Activated T-cell treated with anti-CD3 and anti-CD28 coated beads, Interleukin-2, amount 50 U/mL, for 24 hours (primary cell): Measurements from ENCODE around the gene DHCR24.

Experiments used
- DNase-seq: peaks from one replicate; pipeline ENCODE4 v3.0.0-alpha.2; 2020
- H3K27ac Mint-ChIP-seq: 2 replicates; pipeline ENCODE4 v1.8.0; 2020; ENCODE audit warnings: mild to moderate bottlenecking, mixed read lengths
- H3K27me3 Mint-ChIP-seq: 2 replicates; pipeline ENCODE4 v1.8.0; 2020; ENCODE audit warnings: mixed read lengths
- H3K36me3 Mint-ChIP-seq: 2 replicates; pipeline ENCODE4 v1.8.0; 2020; ENCODE audit warnings: low read depth, mixed read lengths
- H3K4me1 Mint-ChIP-seq: 2 replicates; pipeline ENCODE4 v1.8.0; 2020; ENCODE audit warnings: low read depth, mixed read lengths
- H3K4me3 Mint-ChIP-seq: 2 replicates; pipeline ENCODE4 v1.8.0; 2020; ENCODE audit warnings: mild to moderate bottlenecking, moderate library complexity, mixed read lengths
- H3K9me3 Mint-ChIP-seq: 2 replicates; pipeline ENCODE4 v1.8.0; 2020; ENCODE audit warnings: mixed read lengths

Gene DHCR24

GRCh38 chr1:54849219-54850068 is 37.6 kb downstream of the DHCR24 start:
- Mint-ChIP-seq H3K36me3 (peaks cover 68% of the 10 kb centered on the region), H3K4me3 (no peak overlapping the region), H3K27me3 (no peaks in the 10 kb centered on the region), H3K4me1 (no peaks in the 10 kb centered on the region), H3K27ac (no peak overlapping the region), H3K9me3 (no peaks in the 10 kb centered on the region)
- DNase-seq, result no peak

DNA sequence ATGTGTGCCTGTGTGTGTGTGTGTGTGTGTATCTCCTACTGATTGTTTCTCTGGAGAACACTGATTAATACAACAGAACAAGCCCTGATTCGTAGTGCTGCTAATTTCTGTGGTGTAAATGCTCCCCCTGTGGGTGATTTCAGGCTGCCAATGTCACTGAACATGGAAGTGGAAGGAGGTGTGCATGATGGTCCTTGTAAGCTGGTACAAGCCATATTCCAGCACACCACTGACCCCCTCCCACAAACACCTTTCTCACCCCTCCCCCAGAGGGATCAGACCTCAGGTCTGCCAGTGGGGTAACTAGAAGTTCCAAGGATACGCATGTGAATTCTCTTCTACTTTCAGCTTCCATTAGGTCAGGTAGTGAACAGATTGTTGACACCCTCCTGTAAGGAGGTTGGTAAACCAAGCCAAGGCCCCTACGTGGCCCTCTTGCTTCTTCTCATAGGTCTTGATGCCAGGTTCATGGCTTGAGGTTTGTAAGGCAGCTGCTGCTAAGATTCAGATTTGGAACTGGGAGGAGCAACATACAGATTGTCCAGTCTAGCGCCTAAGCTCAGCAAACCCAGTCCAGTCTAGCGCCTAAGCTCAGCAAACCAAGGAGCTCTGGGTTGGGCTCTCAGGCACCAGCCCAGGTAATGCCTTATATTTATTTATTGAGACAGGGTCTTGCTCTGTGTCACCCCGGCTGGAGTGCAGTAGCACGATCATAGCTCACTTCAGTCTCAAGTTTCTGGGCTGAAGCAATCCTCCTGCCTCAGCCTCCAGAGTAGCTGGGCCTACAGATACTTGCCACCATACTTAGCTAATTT is 38.7 kb downstream of the DHCR24 start:
- H3K27me3 Mint-ChIP-seq, result no peaks in the 10 kb centered on the region
- H3K4me1 Mint-ChIP-seq, result no peaks in the 10 kb centered on the region
- no peak for DNase-seq
- H3K9me3 Mint-ChIP-seq, result no peaks in the 10 kb centered on the region
- no peak overlapping the region for H3K4me3 Mint-ChIP-seq
- H3K27ac Mint-ChIP-seq, result no peak overlapping the region
- peaks cover 57% of the 10 kb centered on the region for H3K36me3 Mint-ChIP-seq

- H3K4me1 Mint-ChIP-seq, result no peaks in the 10 kb centered on the region
- H3K9me3 Mint-ChIP-seq, result no peaks in the 10 kb centered on the region
- H3K4me3 Mint-ChIP-seq, result no peak overlapping the region
- no peak for DNase-seq
- no peaks in the 10 kb centered on the region for H3K27me3 Mint-ChIP-seq
- peaks cover 42% of the 10 kb centered on the region for H3K36me3 Mint-ChIP-seq
- no peak overlapping the region for H3K27ac Mint-ChIP-seq
Observed at GRCh38 chr1:54846716-54847284, 40.2 kb downstream of the DHCR24 start.

GRCh38 chr1:54846301-54846700 is 40.7 kb downstream of the DHCR24 start:
- Mint-ChIP-seq H3K9me3 (no peaks in the 10 kb centered on the region), H3K4me1 (no peaks in the 10 kb centered on the region), H3K36me3 (peaks cover 37% of the 10 kb centered on the region), H3K27me3 (no peaks in the 10 kb centered on the region), H3K27ac (no peak overlapping the region), H3K4me3 (no peak overlapping the region)
- DNase-seq, result no peak

GRCh38 chr1:54845772-54846171 is 41.2 kb downstream of the DHCR24 start:
- Mint-ChIP-seq H3K27me3 (no peaks in the 10 kb centered on the region), H3K36me3 (peaks cover 32% of the 10 kb centered on the region), H3K27ac (no peak overlapping the region), H3K4me3 (no peak overlapping the region), H3K4me1 (no peaks in the 10 kb centered on the region), H3K9me3 (no peaks in the 10 kb centered on the region)
- DNase-seq, result no peak

- Mint-ChIP-seq H3K9me3 (no peaks in the 10 kb centered on the region), H3K27me3 (no peaks in the 10 kb centered on the region), H3K4me3 (no peak overlapping the region), H3K36me3 (peaks cover 20% of the 10 kb centered on the region), H3K27ac (no peak overlapping the region), H3K4me1 (no peaks in the 10 kb centered on the region)
- DNase-seq, result no peak
Observed at GRCh38 chr1:54844564-54844963, 42.4 kb downstream of the DHCR24 start.

GRCh38 chr1:54843449-54843848 is 43.5 kb downstream of the DHCR24 start:
- H3K27ac Mint-ChIP-seq, result no peak overlapping the region
- no peak overlapping the region for H3K4me3 Mint-ChIP-seq
- H3K9me3 Mint-ChIP-seq, result no peaks in the 10 kb centered on the region
- no peaks in the 10 kb centered on the region for H3K4me1 Mint-ChIP-seq
- H3K27me3 Mint-ChIP-seq, result no peaks in the 10 kb centered on the region
- peaks cover 8% of the 10 kb centered on the region for H3K36me3 Mint-ChIP-seq
- DNase-seq, result no peak

DNA sequence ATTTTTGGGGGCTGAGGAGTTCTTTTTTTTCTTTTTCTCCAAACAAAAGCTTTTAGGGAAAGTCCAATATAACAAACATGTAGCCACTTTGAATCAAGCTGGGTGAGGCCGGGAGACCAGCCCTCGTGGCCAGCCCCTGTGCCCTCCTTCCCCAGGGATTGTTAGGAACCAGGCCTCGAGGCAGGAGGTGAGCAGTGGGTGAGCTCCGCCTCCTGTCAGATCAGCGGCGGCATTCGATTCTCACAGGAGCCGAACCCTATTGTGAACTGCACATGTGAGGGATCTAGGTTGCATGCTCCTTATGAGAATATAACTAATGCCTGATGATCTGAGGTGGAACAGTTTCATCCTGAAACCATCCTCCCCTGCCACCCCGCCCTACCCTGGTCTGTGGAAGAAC is 44.0 kb downstream of the DHCR24 start:
- Mint-ChIP-seq H3K4me1 (no peaks in the 10 kb centered on the region), H3K4me3 (no peak overlapping the region), H3K36me3 (peaks cover 4% of the 10 kb centered on the region), H3K27me3 (no peaks in the 10 kb centered on the region), H3K27ac (no peak overlapping the region), H3K9me3 (no peaks in the 10 kb centered on the region)
- no peak for DNase-seq

DNA sequence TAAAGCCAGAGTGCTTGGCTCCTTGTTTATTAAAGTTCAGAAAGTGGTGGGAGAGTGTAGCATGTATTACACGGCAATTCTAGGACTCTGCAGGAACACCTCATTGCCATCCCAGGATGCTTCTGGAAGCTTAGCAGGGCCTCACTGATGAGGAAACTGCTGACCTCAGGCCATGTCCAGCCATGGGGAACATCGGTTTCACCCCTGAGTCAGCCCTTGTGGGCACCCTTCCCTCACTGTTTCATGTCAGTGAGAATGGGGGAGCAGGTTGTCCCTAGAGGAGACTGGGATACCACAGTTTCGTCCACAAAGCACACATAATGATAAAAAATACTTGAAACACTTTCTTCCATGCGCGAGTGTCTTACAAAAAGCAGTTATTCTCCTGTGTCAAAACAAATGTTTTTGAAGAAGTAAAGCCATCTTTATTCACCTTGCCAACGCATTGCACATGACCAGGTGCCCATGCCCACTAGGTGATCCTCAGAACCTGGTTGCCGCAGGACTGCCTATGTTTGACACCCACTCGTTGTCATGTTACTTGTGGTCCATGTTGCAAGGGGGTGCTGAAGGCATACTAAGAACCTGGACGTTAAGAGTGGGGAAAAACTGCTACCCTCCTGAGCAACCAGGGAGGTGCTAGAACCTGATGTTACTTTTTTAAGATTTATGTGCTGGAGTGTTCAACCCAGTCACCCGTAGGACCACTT is 44.6 kb downstream of the DHCR24 start:
- Mint-ChIP-seq H3K9me3 (no peaks in the 10 kb centered on the region), H3K4me1 (no peaks in the 10 kb centered on the region), H3K4me3 (no peak overlapping the region), H3K27me3 (no peaks in the 10 kb centered on the region), H3K36me3 (peaks cover 3% of the 10 kb centered on the region), H3K27ac (no peak overlapping the region)
- DNase-seq, result no peak

- Mint-ChIP-seq H3K9me3 (no peaks in the 10 kb centered on the region), H3K36me3 (no peaks in the 10 kb centered on the region), H3K27ac (no peak overlapping the region), H3K4me1 (no peaks in the 10 kb centered on the region), H3K4me3 (no peak overlapping the region), H3K27me3 (no peaks in the 10 kb centered on the region)
- no peak for DNase-seq
Observed at GRCh38 chr1:54839824-54840223, 47.2 kb downstream of the DHCR24 start.

DNA sequence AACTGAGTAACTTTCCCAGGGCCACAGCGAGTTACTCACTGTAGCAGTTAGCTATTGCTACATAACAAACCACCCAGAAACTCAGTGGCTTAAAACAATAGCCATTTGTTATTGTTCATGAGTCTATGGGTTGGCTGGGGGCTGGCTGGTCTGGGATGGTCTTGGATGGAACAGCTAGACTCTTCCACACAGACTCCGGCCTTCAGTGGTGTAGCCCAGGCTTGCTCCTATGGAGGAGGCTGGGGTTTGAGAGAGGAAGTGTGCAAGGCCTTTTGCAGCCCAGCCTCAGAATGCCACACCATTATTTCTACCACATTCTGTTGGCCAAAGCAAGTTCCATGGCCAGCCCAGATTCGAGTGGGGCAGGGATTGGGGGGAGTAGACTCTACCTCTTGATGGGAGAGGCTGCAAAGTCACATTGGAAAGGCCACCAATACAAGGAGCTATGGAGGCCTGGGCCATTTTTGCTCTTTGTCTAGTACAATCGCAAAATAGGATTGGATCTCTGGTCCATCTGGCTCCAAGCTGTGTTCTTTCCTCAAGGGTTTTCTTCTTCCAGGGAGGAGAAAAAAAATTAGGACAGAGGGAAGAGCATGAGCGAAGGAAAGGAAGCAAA is 48.3 kb downstream of the DHCR24 start:
- no peaks in the 10 kb centered on the region for H3K27me3 Mint-ChIP-seq
- no peaks in the 10 kb centered on the region for H3K9me3 Mint-ChIP-seq
- H3K36me3 Mint-ChIP-seq, result no peaks in the 10 kb centered on the region
- no peak overlapping the region for H3K27ac Mint-ChIP-seq
- H3K4me3 Mint-ChIP-seq, result no peak overlapping the region
- H3K4me1 Mint-ChIP-seq, result no peaks in the 10 kb centered on the region
- no peak for DNase-seq

GRCh38 chr1:54837002-54837853 is 49.8 kb downstream of the DHCR24 start:
- H3K4me3 Mint-ChIP-seq, result no peak overlapping the region
- no peak for DNase-seq
- H3K36me3 Mint-ChIP-seq, result no peaks in the 10 kb centered on the region
- H3K9me3 Mint-ChIP-seq, result no peaks in the 10 kb centered on the region
- no peaks in the 10 kb centered on the region for H3K4me1 Mint-ChIP-seq
- H3K27me3 Mint-ChIP-seq, result no peaks in the 10 kb centered on the region
- no peak overlapping the region for H3K27ac Mint-ChIP-seq

DNA sequence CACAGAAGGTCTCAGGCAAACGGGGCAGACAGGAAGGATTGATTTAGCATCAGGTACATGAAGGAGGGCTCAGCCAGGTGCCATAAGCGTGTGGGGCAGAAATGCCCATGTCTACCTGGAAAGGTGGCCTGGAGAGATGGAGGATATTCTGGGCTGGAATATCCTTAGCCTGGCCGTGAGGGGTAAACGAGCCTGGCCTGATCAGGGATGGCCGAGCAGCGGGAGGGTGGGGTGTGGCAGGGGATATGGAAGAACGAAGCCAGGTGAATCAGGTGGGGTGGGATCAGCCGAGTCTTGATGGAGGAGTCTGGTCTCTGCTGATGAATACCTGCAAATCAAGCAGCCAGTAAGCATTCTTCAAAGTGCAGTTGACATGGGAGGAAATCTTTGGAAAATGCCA is 50.4 kb downstream of the DHCR24 start:
- no peak for DNase-seq
- peaks cover under 1% of the 10 kb centered on the region for H3K9me3 Mint-ChIP-seq

More for the DNA sequence above, 50.4 kb downstream of the DHCR24 start:
- no peaks in the 10 kb centered on the region for H3K36me3 Mint-ChIP-seq
- H3K4me1 Mint-ChIP-seq, result no peaks in the 10 kb centered on the region
- no peak overlapping the region for H3K4me3 Mint-ChIP-seq
- H3K27me3 Mint-ChIP-seq, result no peaks in the 10 kb centered on the region
- no peak overlapping the region for H3K27ac Mint-ChIP-seq
